ENCODE measurements around the gene RNF212B.
"Not testable (repeated sequence)": the region's sequence is repeated elsewhere in the genome, so short reads cannot be mapped to it uniquely, and the experiment has no call there.

RNF212B gene, protein sequence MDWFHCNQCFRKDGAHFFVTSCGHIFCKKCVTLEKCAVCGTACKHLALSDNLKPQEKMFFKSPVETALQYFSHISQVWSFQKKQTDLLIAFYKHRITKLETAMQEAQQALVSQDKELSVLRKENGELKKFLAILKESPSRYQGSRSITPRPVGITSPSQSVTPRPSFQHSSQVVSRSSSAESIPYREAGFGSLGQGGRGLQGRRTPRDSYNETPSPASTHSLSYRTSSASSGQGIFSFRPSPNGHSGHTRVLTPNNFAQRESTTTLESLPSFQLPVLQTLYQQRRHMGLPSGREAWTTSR

GRCh38 chr14:23237772-23238594, at the start of gene RNF212B:
Gene RNF212B, plus strand, starts transcription at chr14:23237936. Its CDS starts 2,410 bp downstream, at chr14:23240346.
- peak; percentile 33 for DNase-seq

GRCh38 chr14:23193432-23193831, 44.3 kb upstream of the RNF212B start:
- no peak for DNase-seq

- no peak for DNase-seq
These were observed 42.1 kb upstream of the RNF212B start for GRCh38 chr14:23195552-23196101.

- not testable (repeated sequence) for DNase-seq
These were observed 41.2 kb upstream of the RNF212B start for GRCh38 chr14:23196487-23196886.

DNA sequence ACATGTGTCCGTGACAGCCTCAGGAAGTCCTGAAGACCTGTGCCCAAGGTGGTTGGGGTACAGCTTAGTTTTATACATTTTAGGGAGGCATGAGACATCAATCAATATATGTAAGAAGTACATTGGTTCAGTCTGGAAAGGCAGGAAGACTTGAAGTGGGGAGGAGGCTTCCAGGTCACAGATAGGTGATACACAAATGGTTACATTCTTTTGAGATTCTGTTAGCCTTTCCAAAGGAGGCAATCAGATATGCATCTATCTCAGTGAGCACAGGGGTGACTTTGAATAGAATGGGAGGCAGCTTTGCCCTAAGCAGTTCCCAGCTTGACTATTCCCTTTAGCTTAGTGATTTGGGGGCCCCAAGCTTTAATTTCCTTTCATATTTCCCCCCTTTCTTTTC, 38.6 kb upstream of the RNF212B start:
- not testable (repeated sequence) for DNase-seq

- DNase-seq, result no peak
These were observed 35.7 kb upstream of the RNF212B start for GRCh38 chr14:23202001-23202400.

- no peak for DNase-seq
These were observed 31.2 kb upstream of the RNF212B start for GRCh38 chr14:23206422-23207145.

- DNase-seq, result no peak
These were observed 30.6 kb upstream of the RNF212B start for GRCh38 chr14:23207146-23207540.

DNA sequence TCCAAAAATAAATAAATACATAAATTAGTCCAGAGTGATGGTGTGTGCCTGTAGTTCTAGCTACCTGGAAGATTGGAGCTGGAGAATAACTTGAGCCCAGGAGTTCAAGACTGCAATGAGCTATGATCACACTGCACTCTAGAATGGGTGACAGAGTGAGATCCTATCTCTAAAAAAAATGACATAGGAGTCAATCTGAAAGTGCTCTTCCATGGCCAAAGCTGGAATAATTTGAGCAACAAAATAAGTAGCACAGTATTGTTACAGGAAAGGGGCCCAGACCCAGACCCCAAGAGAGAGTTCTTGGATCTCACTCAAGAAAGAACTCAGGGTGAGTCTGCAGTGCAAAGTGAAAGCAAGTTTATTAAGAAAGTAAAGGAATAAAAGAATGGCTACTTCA, 29.4 kb upstream of the RNF212B start:
- no peak for DNase-seq

- peak; percentile 13 for DNase-seq
These were observed 27.9 kb upstream of the RNF212B start for GRCh38 chr14:23209651-23210423.

DNA sequence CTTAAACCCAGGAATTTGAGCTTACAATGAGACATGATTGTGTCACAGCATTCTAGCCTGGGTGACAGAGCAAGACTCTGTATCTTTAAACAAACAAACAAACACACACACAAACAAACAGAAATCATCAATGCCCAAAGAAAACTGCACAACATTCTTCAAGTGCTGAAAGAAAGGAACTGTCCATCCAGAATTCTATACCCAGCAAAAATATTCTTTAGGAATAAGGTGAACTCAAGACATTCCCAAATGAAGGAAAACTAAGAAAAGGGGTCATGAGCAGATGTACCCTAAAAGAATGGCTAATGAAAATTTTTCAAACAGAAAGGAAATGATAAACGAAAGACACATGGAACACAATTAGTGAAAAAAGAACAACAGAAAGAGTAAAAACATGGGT, 22.3 kb upstream of the RNF212B start:
- DNase-seq, result no peak

GRCh38 chr14:23217032-23218020, 20.4 kb upstream of the RNF212B start:
- DNase-seq, result no peak

DNA sequence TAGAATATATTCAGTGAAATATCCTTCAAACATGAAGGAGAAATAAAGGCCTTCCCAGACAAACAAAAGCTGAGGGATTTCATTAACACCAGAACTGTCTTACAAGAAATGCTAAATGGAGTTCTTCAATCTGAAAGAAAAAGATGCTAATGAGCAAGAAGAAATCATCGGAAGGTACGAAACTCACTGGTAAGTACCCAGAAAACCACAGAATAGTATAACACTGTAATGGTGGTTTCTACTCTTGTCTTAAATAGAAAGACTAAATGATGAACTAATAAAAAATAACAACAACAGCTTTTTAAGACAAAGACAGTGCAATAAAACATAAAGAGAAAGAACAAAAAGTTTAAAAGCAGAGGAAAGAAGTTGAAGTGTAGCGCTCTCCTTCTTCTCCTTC, 18.7 kb upstream of the RNF212B start:
- no peak for DNase-seq

DNA sequence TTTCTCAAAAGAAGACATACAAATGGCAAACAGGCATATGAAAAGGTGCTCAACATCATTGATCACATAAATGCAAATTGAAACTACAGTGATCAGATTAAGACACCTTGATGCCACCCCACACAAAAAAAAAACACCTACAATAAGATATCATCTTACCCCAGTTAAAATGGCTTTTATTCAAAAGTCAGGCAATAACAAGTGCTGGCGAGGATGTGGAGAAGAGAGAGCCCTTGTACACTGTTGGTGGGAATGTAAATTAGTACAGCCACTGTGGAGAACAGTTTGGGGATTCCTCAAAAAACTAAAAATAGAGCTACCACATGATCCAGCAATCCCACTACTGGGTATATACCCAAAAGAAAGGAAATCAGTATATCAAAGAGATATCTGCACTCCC, 12.8 kb upstream of the RNF212B start:
- not testable (repeated sequence) for DNase-seq

DNA sequence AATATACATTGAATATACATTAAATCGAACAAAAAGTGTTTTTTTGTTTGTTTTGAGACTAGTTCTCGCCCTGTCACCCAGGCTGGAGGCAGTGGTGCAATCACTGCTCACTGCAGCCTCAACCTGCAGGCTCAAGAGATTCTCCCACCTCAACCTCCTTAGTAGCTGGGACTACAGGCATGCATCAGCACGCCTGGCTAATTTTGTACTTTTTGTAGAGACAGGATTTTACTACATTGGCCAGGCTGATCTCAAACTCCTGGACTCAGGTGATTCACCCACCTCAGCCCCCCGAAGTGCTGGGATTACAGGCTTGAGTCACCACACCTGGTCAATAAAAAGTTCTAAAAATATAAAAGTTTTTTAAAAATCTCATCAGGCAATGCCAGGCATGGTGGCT, 10.2 kb upstream of the RNF212B start:
- DNase-seq, result no peak

DNA sequence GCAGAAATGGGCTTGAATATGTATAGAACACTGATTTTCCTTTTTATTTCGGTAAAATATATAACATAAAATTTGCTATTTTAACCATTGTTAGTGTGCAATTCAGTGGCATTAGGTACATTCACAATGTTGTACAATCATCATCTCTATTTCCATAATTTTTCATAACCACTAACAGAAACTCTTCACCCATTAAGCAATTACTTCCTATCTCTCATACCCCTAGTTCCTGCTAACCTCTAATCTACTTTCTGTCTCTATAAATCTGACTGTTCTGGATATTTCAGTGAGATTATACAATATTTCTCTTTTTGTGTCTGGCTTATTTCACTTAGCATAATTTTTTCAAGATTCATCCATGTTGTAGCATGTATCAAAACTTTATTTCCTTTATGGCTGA, 8.9 kb upstream of the RNF212B start:
- DNase-seq, result no peak

- DNase-seq, result not testable (repeated sequence)
These were observed 5.4 kb upstream of the RNF212B start for GRCh38 chr14:23232241-23232808.

DNA sequence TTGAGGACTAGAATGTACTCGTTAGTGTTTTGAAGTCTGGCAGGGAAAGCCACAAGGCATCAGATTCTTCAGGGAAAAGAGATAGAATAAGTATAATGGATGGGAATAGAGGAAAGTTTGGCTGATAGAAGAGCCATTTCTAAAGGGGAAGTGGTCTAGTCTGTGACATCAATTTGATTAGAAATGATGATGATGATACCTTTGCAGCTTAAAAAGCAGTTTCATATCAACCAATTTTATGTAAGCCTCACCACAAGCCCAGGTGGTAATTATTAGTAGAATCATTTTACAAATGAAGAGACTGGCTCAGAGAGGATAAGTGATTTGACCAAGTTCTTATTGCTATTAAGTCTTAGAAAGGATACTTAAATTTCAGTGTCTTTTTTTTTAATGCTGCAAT, 2.9 kb downstream of the RNF212B start:
- DNase-seq, result no peak

DNA sequence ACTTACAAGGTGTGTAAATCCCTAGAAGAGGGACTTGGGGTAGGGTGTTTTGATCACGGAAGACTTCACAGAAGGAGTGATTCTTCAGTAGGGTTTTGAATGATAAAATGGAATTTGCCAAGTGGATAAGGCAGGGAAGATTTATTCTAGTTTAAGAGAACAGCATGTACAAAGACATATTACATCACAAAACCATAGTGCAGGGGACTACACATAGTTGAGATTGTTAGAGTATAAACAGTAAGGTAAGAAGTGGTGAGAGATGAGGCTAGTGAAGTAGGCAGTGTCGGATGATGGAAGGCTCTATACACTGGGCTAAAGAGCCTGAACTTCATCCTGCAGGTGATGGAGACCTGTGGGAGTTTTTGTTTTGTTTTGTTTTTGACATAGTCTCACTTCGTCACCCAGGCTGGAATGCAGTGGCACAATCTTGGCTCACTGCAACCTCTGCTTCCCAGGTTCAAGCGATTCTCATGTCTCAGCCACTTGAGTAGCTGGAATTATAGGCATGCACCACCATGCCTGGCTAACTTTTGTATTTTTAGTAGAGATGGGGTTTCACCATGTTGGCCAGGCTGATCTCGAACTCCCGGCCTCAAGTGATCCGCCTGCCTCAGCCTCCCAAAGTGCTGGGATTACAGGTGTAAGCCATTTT, 3.5 kb downstream of the RNF212B start:
- DNase-seq, result not testable (repeated sequence)

DNA sequence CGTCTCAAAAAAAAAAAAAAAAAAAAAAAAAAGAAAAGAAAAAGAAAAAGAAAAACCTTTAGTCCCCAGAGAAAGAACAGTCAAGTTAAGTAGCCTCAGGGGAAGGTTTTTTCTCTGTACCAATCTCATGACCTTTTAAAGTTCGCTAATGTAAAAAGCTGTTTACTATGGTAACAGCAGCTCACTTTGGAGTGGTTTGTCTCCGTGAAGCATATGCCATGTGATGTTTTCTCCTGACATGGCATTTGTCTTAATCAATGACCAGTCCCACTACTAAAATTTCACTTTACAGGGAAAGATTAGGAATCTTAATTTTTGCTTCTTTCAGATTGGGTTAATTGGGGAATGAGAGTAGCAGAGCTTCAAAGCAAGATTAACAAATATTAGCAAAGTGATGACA, 4.3 kb downstream of the RNF212B start:
- no peak for DNase-seq

All from T1000 (cell line).